GM18502 (cell line): ENCODE measurements around the gene YIPF7.

ENCODE experiments used
- ATAC-seq: cut with Tn5 transposase; IDR thresholded peaks from one replicate; pipeline ENCODE4 v1.9.1; 2021; ENCODE audit warnings: mild to moderate bottlenecking; ENCODE audit not compliant: unreplicated experiment, poor library complexity

Gene YIPF7

DNA sequence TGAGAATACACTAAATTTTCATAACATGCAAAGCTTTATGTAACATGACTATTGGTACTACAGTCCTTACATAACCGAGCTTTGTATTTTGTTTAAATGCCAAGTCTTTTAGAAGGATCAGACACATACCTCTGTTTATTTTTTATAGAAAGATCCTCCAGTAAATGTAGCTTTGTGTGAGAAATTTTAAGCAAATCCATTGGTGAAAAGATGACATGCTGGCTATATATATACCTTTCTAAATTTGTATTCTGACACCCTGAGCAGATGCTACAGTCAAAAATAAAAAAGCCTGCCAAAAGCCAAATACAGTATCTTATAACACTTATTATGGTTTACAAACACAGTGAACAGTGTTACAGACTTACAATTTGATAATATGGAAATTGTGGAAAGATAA is at the start of gene YIPF7:
Gene YIPF7, minus strand, starts transcription at position 201 of the 400 bp plus-strand sequence. CDS start 1,525 bp downstream, outside the sequence.
- no peak for ATAC-seq

DNA sequence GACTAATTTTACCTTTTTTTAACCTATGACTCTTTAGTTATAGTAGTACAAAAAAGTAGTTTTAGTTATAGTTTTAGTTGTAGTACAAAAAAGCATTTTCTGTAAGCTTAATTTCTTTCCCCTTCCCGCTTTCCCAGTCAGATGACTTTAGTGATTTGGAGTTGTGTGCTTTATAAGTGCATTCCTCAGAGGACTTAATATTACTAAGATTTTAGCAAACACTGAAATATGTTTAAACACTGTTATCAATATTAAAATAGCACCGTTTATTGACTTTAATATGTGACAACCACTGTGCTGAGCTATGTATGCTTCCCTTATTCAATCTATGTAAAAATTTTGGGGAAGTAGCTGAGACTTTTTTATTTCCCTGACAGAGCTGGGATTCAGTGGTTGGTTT is 49.6 kb upstream of the YIPF7 start:
- ATAC-seq = no peak

DNA sequence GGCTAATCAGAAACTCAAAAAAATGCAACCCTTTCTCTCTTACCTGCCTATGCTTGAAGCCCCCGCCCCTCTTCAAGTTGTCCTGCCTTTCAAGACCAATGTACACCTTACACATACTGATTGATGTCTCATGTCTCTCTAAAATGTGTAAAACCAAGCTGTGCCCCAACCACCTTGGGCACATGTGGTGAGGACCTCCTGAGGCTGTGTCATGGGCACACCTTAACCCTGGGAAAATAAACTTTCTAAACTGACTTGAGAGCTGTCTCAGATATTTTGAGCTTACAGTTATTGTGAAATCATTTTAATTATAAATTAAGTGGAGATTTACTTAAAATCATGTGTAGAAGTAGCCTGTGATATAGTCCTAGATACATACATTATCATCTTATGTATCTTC is 49.0 kb upstream of the YIPF7 start:
- no peak for ATAC-seq

DNA sequence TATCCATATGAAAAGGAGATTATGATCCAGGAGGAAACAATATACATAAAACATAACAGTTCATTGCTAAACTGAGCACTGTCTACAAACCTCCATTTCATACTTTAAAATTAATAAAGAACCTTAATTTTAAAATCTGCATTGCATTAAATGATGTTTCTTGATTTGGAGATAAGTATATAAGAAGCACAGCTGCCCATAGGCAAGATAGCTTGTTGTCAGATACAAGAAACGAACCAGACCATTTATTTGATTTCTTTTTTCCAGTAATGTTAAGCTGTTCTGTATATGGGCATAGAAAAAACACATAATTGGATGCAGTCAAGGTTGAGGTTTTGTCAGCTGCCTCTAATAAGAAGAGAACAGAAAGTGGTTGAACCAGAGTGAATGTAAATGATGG is 33.2 kb upstream of the YIPF7 start:
- no peak for ATAC-seq

DNA sequence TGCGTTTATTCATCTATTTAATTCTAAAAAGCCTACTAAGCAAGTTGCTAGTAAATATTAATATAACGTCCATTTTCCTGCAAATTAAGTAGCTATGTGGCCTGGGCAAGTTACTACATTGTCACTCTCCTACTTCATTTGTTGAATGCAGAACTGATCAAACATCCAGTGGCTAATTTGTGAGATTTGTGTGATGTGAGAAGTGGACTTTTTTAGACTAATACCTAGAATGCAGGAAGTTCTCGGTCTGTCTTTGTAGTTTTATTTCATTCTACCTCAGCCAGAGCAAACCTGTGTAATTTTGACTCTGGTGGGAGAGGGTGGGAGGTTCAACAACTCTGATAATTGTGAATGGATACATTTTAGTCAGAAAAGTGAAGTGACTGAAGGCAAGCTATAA is 27.6 kb upstream of the YIPF7 start:
- ATAC-seq = peak; percentile 5

DNA sequence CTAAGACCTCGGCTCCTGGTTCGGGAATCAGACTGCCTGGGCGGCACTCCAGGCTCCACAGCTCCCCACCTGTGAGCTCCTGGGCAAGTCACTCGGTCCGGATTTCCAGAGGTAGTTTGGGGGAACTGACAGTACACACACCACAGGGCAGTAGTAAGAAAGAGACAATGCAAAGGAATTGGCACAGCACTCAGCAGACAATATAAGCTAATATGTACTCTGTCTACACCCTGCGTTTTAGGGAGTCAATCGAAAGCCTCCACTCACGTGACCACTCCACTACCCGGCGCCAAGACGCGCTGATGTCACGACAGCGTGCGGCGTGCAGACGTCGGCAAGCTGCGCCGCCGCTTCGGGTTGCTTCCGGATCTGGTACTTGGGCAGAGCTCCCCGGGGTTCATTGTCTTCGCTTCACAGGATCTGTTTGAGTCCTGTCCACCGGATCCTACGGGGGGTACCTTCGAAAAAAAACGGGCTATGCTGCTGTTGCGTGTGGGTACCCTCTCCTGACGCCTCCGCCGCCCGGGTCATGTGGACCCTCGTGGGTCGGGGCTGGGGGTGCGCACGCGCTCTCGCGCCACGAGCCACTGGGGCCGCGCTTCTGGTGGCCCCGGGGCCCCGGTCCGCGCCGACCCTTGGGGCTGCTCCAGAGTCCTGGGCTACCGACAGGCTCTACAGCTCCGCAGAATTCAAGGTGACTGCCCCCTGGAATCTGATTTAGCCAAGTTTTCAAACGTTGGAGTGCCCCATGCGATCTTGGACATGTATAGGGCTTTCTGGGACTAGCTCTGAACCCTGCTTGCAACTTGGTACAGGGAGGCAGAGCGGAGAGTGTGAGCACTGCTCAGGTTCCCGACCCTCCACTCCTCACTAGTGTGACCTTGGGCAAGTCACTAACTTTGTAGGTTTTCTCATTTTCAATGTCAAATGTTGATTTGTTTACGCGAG is 26.9 kb upstream of the YIPF7 start, which contains the start of gene GUF1:
Gene GUF1, plus strand, starts transcription at position 327 of the 948 bp plus-strand sequence. Its CDS starts 203 bp downstream, at position 530.
- peak; percentile 95 for ATAC-seq

DNA sequence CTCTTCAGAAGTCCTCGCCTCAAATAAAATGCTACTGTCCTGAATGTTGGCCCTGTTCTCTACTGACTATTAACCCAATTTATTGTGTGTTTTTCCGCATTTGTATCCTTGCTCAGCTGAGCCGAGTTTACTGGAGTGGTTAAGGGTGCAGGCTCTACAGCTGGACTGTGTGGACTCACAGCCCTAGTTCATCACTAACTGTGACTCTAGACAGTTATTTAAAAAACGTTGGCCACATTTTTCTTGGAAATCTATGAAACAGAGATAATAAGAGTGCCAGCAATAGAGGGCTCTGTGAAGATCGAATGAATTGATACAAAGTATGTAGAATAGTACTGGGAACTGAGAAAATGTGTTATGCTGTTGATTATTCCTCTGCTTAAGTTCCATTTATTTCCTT is 23.9 kb upstream of the YIPF7 start:
- no peak for ATAC-seq

DNA sequence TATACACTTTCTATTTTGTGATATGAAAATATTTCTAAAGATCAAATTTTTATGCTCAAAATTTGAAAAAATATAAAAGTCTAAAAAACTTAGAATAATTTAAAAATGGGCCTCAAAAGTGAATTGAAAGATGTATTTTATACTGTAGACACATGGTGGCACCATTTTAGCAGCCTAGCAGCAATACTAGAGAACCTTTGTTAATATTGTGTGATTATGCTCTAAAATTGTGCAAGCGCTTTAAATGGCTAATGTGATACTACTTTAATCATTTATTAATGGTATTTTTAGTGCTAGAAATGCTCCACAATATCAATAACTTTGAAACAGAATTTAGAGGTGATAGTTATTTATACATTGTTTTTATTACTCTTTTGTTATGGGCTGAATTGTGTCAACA is 23.0 kb upstream of the YIPF7 start:
- ATAC-seq = no peak

DNA sequence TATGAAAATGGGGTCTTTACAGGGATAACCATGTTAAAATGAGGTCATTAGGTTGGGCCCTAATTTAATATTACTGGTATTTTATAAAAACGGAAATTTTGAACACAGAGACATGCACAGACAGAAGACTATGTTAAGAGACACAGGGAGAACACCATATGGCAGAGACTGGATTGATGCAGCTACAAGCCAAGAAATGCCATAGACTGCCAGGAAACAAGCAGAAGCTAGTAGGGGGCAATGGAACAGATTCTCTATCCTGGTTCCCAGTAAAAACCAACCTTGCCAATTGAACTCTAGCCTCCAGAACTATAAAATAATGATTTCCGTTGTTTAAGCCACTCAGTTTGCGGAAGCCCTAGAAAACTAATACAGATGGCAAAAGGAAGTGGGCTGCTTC is 20.2 kb upstream of the YIPF7 start:
- ATAC-seq = no peak

DNA sequence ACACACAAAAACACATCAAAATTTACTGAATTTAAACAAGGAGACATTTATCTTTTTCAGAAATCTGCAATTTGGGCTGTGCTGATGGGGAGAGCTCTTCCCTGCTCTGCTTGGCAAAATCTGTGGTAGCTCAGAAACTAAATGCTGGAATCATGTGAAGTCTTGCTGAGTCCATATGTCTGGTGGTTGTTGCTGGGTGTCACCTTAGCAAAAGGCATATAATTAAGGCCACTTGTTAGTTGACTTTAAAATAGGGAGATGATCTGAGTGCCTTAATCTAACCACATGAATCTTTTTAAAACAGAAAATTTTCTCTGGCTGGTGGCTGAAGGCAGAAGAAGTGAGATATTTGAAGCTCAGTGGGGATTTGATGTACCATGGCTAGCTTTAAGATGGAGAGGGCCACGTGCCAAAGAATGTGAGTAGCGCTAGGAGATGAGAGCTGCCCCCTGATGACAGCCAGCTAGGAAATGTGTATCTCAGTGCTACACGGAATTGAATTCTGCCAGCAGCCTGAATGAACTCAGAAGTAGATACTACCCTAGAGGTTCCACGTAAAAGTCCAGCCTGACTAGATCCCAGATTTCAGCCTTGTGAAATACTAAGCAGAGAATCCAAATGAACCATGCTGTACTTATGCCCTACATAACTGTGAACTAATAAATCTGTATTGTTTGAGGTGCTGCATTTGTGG is 19.2 kb upstream of the YIPF7 start:
- ATAC-seq = no peak

DNA sequence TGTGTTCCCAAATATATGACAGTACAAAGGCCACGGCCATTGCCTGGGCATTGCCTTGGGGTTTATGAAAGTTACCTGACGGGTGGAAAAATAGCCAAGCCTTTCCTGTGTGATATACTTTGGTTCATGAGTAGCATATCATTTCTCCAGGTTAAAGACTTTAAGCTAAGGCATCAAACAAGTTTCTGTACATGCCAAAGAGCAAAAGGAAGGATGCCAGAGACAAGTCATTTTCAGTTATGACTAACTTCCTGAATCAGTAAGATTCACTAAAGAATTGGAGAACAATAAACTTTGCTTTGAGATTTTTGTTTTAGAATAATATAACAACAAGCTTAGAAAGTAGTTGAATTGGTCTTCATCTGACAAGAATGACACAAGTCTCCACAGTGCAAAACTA is 17.1 kb upstream of the YIPF7 start:
- ATAC-seq = no peak

DNA sequence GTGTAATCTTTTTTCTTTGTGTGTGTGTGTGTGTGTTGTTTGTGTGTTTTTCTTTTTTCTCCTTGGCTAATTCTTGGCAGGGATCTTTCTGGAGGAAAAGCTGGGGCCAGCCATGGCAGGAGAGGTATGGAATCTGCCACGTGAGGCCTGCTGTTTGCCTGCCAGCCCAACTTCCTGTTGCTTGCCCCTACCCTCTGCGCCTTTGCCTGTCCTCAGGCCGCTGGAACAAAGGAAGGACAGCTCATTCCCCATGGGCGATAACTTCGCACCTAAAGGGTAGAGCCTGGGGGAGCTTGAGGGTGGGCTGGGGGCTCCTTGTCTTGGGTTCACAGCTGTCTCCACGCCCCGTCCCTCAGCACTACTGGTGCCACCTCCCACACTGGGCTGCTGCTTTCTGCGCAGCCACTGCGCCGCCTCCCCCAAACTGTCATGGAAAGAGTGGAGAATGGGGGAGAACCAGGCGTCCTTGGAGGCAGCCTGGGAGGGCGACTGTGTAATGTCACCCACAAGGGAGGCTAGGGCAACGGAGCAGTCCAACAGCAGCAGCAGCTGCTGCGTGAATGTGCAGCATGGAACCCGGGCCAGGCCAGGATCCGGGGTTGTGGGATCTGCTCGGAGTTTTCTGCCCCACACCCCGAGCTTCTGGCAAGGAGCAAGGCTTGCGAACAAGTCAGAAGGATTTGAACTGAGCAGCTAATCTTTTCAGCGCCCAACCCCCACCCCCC is 12.3 kb upstream of the YIPF7 start:
- ATAC-seq = no peak

DNA sequence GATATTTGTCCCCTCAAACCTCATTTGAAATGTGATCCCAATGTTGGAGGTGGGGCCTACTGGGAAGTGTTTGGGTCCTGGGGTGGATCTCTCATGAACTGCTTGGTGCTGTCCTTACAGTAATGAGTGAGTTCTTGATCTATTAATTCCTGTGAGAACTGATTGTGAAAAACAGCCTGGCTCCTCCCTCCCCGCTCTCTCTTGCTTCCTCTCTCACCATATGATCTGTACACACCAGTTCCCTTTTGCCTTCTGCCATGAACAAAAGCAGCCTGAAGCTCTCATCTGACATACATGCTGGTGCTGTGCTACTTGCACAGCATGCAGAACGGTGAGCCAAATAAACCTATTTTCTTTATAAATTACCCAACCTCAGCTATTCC is 11.2 kb upstream of the YIPF7 start:
- ATAC-seq = peak; percentile 68

DNA sequence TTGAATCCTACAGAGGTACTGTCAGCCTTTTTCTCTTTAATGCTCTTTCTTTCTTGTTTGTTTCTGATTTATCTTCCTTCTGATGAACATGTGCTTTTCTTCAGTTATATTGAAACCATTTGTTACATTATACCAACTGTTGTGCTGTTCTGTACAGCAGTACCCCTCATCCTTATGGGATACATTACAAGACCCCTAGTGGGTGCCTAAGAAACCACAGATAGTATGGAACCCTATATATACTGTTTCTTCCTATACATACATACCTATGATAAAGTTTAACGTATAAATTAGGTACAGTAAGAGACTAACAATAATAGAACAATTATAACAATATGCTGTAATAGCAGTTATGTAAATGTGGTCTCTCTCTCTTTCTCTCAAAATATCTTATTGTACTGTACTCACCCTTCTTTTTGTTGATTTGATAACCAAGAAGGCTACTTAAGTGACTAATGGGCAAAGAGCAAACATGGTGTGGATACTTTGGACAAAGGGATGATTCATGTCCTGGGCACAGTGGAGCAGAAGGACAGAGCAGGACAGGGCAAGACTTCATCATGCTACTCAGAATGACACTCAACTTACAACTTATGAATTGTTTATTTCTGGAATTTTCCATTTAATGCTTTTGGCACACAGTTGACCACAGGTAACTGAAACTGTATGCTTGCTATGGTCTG is 10.7 kb upstream of the YIPF7 start:
- ATAC-seq = peak; percentile 13

DNA sequence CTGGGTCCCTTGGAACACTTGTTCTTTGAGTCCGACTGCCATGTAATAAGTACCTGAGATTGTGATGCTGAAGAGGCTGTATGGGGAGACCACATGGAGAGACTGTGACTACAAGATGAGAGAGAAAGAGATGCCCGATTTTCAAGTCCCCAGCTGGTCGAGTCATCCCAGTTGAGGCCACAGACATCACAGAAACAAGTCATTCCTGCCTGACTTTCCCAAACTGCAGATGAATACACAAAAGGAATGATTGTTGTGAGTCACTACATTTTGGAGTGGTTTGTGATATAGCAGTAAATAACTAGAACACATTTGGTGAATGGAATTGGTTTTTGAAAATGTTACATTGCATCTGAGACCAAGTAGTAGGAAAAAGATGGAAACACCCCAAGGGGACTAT is 9.0 kb upstream of the YIPF7 start:
- no peak for ATAC-seq

DNA sequence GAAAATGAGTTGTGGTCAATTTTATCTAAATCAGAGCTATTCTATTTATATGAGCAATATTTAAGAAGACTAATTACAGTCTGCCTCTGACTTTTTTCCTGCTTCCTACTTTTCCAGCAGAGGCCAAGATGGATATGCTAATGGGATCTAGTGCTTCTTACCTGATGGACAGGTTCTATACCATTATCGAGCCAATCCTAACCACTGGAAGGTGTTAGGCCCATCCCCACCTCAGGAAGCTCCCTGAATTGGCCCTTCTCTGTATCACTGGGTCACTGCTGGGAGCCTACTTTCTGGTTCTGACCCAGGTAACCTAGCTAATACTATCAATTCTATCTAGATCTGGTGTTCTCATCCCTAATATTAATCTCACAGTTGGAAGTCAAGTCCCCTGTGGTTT is 577 bp upstream of the YIPF7 start:
- no peak for ATAC-seq

DNA sequence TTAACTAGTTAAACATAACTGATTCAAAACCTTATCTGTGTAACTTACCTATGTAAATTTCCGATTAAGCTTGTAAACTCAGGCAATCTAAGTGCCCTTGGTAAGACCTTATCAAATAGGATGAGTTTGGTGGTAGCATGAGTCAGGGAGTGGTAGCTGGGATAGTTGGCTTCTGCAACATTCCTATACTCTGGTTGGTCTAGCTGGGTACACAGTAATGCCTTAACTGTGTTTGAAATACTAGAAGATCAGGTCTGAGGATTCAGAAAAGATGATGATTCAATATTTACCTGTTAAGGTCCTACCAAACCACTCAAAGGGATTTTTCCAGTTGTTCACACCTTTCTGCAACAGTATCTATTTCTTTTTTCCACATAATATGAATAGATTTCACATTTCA is 5.3 kb downstream of the YIPF7 start:
- no peak for ATAC-seq

DNA sequence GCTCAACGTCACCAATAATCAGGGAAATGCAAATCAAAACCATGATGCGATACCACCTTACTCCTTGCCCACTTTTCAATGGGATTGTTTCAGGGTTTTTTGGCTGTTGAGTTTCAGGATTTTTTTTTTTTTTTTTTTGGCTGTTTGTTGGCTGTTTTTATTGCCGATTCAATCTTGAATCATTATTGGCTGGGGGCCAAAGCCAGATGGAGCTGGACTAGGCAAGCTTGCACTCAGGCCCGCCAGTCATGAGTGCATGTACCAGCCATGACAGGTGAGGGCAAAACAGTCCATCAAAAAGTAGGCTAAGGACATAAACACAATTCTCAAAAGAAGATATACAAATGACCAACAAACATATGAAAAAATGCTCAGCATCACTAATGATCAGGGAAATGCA is 13.3 kb downstream of the YIPF7 start:
- ATAC-seq = no peak

DNA sequence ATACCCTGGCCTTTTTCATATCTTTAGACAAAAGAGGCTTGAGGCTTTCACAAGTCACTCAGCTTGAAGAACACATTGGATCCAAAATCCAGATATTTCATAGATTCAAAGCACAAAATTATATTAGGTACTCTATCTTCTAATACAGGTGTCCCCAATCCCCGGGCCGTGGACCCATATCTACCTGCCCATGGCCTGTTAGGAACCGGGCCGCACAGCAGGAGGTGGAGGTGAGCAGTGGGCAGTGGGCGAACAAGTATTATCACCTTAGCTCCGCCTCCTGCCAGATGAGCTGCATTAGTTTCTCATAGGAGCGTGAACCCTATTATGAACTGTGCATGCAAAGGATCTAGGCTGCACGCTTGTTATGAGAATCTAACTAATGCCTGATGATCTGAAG is 18.7 kb downstream of the YIPF7 start:
- no peak for ATAC-seq

DNA sequence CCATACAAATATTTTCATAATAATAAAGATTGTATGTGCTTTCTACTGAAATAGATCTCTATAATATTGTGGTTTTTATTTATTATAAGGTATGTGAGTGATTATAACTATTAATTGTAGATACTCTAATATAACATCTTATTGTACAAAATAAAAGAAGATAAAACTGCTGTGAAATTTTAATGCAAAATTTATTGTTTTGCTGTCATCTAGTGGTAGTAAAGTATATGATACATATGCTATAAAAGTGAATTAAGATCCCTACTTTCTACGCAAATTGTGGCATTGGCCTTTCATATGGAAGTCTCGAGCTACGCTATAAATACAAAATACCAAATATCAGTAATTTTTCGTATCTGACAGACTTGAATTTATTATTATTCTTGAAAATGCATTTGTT is 19.3 kb downstream of the YIPF7 start:
- no peak for ATAC-seq
